Left colon (tissue), 2 donors: ENCODE measurements around the gene IFRD2. TPM values are rescaled to one million over a fixed set of nuclear protein-coding genes. Genes with fewer than 3 reads are reported as not detected.

Experiments used
- ATAC-seq: fragments of 200-7000 bp; cut with Tn5 transposase; one replicate; pipeline ENCODE4 v1.9.1; 2020; ENCODE audit warnings: mild to moderate bottlenecking, moderate library complexity
- DNase-seq, 2 donors: peaks; one replicate each; pipeline ENCODE4 v3.0.0-alpha.2; 2020
- intact Hi-C, 2 donors: fragments of 100-400 bp; cut with DNase I in 1 of 2; cut with micrococcal nuclease in 1 of 2; formaldehyde crosslinking; loops; one replicate each; pipeline versions ENCODE4 v1.11.2 to v1.14.0; 2022; cut with DNase I, micrococcal nuclease
- total RNA-seq, 2 donors: library from RNA; stranded (reverse); fragmentation: NEBNext Ultra II Directional; extraction: Animal tissue kit (Norgen Biotek cat#: 25700); gene quantifications; one replicate each; pipeline ENCODE4 v1.2.1, GENCODE V29; 2021
- donor health status: DM: no; HTN: no; CAD: no.
- donor health status: DM: yes; HTN: yes; CAD: no.

IFRD2 gene
- total RNA-seq, 2 donors from 2014 or later: 48.8 to 68.6 TPM

DNA sequence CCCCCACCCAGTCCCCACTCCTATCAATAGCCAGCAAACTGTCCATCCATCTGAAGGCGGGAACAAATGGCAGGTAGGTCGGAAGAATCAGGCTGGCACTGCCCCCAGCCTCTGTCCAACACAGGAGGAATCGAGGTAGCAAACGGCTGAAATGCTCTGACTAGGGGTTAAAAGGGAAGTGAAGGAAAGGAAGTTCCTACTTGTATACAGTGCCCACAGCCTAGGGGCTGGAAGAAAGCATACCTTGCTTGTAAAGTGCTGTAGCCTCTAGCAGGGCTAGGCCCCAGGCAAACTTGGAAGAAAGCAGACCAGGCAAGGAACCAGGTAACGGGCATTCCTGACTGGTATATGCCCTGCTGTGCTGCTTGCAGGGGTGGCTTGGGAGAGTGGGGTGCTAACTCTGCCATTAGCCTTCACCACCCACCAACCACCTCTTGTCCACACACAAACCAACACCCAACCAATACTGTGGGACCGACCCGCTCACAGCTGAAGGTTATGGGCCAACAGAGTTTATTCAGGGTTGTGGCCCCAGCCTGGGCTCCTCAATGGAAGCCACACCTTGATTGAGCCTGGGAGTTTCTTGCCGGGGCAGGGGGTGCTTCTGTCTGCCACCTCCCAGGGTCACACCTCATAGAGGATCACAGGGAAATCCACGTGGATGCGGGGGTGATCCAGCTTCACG, 33.4 kb upstream of the IFRD2 start:
- ATAC-seq: no peak
- no peak for DNase-seq
- intact Hi-C loops: no loop called here

DNA sequence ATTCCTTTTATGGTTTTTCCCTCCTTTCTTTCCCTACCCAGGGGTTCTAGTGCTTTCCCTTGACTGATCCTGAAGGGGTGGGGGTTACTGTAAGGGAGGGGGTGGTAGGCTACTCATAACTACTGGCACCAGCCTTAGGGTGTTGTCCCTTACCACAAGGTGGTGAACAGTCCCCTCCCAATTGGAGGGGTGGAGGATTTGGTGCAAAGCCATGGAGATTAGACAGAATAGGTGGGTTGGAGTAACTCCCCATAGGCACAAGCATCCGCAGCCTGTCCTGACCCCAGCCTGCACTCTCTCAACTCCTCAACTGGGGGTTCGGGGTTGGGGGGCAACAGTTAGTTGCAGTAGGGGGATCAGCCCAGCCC, 32.9 kb upstream of the IFRD2 start:
- intact Hi-C loops: no loop called here
- ATAC-seq (no peak), DNase-seq (no peak)

DNA sequence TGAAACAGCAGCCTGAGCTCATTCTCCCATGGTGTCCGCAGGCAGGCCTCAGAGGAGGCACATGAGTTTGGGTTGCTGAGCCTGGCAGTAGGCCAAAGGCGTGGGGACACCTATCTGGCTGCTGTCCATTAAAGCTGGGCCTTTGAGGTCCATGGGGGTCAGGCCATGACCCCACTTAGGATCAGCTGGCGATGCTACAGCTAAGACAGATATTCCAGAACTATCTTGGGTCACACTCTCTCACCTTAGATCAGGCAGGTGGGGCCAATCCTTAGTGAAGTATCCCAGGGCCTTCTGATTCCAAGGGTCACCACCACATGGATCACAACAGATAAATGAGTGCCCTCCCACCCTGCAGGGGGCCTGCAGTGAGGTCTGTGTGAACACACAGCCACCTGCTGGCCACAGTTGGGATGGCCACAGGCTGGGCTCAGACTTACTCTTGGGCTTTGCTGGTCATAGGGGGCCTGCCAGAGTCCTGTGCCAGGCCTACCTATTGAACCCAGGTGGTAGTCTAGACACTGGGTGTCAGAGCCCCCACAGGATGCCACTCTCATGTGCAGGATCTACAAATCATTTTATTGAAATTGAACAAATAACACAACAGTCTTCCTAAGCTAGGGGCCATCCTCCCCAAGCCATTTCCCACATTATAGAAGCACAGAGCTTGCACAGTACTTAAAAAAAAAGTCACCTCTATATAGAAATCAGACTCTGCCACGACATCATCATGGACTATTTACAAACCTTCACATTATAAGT, 32.3 kb upstream of the IFRD2 start:
- intact Hi-C loops: no loop called here
- ATAC-seq (no peak), DNase-seq (peak; percentile 39 to 81)

DNA sequence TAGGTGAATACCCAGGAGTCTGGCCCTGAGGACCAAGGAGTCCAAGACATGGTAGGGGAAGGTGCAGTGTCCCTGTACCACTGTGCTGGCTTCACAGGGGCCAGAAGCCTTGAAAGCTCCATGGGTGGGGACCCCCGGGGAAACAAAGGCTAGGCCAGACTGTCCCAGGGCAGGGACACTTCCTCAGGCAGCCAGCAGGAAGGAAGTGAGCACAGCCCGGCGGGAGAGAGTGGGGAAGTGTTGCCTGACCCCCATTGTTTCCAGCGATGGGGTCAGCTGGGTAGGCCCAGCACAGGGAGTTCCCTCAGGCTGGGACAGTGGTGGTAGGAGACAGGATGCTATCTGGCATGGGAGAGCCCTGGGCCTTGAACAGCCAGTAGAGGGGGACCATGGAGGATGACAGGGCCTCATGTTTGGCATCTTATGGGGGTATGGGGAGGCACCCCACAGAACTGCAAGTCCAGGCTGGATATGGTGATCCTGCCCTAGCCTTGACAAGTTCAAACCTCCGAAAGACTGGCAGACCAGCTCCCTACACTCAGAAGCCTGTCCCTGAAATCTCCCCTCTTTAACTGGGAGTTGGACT, 31.5 kb upstream of the IFRD2 start:
- ATAC-seq (no peak), DNase-seq (peak in 1 of 2 donors; percentile 41)
- intact Hi-C loops: no loop called here

DNA sequence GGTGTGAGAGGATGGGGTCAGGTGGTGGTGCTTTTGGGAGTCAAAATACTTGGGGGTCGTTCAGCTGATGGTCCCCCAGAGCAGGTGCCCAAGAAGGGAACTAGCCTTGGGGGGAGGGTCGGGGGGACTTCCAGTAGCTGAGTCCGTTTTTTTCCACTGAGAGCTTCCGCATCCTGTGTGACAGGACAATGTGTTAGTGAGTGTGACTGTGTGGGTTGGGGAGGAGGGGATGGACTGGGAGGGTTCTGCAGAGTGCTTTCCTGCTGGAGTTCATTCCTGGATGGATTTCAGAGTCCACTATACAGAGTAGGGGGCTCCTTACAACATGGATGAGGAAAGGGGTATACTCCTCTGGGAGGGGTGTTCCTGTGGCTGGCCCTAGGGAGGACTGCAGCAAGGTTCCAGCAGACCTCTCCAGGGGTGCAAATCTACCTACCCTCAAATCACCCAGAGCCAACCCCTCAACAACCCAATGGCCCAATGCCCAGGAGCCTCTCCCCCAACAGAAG, 30.9 kb upstream of the IFRD2 start:
- DNase-seq (peak in 1 of 2 donors; percentile 48), ATAC-seq (no peak)
- intact Hi-C loops: no loop called here

DNA sequence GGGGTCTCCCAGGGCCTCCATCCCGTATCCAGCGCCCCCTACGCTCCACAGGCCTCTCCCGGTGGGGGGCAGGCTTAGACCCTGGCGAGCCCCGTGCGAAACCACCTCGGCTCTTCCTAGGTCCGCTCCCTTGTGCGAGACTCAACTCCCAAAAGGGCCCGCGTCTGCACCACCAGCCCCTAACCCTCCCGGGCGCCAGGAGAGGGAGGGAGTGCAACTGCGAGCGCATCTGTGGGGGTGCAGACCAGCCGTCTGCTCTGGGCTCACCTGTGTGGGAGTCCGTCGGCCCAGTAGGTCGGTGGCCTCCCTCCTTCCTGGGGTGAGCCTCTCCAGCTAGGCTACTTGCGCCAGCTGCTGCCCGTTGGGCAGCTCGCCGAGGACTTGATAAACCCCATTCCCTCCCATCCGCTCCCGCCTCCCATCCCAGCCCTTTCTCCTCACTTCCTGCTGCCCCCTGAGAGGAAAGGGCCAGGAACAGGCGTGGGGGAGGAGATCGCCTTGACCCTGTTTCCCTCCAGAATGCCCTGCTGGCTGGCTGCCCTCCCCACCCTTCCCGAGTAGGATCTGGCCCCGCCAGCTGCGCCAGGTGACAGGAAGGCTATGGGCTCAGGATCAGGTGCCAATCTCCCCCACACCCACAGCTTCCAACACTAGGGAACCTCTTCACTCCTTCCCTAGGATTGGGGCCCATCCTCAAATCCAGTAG, 30.3 kb upstream of the IFRD2 start, which contains the start of gene HYAL2:
HYAL2 (minus strand) TSS at position 360 of the 706 bp plus-strand sequence. CDS start 2,256 bp downstream, outside the sequence.
- DNase-seq (peak; percentile 50 to 53), ATAC-seq (no peak)
- intact Hi-C loops: no loop called here

DNA sequence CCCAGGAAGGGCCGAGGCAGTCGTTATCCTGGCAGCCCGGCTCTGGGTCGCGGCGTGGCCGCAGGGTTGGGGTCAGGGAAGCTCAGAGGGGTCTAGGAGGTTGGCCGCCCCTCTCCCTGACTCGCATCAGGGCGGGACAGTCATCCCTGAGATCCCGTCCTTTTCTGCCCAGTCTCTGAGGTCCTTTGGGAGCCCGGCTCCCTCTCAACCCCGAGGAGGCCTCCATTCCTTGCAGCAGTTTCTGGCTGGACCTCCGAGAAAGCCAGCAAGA, 29.8 kb upstream of the IFRD2 start:
- DNase-seq (no peak), ATAC-seq (no peak)
- intact Hi-C loops: no loop called here

DNA sequence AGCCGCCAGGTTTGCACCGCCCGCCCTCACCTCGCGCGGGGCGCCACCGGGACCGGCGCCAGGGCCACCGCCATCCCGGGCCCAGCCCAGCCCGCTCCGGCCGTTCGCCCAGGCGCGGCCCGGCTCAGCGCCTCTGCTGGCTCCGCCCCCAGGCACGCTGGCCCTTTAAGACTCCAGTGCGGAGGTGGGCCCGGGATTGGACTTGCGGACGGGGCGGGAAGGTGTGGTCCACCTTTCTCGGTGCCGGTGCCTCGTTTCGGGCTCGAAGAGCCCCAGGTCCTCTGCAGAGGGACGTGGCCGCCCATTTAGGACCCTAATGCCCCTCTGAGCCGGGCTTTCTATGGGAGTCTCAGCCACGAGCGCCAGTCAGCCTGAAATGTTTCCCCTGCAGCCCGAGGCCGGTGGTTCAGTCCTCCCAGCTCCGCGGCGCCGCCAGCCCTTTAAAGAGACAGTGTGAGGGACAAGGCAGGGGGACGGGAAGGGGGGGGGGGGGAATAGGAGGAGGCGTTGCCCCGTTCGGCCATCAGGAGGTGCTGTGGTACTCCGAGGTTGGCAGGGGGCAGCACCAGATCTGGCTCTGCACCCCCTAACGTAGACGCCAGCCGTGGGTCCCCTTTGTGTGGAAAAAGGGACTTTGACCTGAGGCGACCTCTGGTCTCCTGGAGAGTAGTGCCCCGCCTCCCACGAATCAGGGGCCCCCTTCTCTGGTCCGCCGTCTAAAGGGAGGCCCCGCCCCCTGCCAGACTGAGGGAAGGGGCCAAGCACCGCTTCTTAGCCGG, 29.3 kb upstream of the IFRD2 start:
- DNase-seq (peak; percentile 89 to 93), ATAC-seq (peak; percentile 71)
- intact Hi-C loops: no loop called here

DNA sequence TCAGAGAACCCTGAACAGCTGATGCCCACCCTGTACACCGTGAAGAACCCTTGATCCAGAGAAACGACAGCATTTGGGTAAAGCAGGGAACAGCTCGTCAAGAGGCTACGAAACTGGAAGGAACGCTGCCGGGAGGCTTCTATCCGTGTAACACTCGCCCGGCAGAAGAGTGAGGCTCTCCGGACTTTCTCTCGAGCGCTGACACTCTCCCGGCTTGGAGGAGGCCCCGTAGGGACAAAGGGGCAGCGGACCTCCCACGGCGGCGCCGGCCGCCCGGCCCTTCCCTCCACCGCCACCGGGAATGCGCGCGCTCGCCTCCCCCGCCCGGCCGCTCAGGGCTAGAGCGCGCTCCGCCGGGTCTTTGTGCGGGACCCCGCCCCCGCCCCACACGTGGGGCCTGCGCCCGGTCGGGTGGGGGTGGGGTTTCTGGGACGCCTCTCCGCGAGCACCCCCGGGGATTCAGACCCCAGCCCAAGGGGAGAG, 28.7 kb upstream of the IFRD2 start:
- ATAC-seq (peak; percentile 59), DNase-seq (peak; percentile 76 to 88)
- intact Hi-C loops: no loop called here

DNA sequence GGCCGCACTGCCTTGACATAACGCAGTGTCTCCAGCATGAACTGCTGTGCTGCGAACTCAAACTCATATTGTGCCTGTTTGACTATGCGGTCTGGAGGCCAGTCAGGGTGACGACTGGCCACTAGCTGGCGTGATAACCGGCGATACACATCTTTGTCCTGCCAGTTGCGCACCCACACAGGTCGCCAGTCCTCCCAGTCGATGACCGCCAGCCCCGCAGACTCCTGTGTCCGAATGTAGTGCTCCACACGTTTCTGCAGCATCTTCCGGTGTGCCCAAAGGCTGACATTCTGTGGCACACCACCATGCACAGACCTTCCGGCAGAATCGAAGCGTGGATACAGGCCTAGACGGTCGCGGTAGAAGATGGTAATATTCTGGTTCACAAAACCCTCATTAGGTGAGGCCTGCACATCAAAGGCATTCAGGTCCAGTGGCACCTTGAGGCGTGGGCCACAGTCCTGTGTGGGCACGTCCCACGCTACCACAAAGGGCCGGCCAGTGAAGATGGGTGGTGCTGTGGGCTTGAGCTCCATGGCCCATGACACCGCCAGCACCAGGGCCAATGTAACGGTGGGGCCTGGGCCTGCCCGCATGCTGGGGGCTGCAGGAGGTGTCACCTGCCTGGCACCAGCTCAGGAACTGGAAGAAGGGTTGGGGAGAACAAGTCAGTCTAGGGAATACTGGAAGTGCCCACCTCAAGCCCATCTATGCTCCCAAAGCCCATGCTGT, 27.8 kb upstream of the IFRD2 start:
- intact Hi-C loops: no loop called here
- no peak for ATAC-seq
- peak in 1 of 2 donors; percentile 33 for DNase-seq

DNA sequence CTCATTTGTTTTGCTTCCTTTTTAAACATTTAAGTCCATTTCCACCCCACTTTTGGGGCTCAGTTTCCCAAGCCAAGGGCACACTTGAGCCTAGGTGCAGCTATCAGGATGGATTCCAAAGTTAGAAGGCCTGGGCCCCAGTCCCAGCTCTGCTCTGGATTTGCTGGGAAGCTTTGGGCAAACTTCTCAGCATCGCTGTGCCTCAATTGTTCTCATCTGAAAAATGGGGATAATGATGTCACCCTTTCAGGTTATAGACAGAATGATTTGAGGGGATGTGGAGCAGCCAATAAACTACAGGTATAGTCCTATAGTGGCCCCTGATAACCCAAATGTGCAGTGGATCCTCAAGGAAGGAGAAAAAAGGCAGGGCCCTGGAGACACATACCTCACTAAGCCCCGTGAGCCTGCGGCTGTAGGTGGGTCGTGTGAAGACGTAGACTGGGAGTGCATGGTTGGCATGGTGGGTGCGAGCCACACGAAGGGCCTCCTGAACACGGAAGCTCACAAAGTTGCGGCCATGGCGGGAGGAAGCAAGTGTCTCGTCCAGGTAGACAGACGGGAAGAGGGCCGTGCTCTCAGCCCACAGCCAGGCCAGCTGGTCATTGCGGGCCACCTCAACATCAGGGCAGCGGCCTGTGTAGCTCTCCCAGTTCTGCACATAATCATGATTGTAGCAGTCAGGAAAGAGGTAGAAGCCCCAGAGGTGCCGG, 27.1 kb upstream of the IFRD2 start:
- ATAC-seq: no peak
- intact Hi-C loops: no loop called here
- DNase-seq: peak in 1 of 2 donors; percentile 36

DNA sequence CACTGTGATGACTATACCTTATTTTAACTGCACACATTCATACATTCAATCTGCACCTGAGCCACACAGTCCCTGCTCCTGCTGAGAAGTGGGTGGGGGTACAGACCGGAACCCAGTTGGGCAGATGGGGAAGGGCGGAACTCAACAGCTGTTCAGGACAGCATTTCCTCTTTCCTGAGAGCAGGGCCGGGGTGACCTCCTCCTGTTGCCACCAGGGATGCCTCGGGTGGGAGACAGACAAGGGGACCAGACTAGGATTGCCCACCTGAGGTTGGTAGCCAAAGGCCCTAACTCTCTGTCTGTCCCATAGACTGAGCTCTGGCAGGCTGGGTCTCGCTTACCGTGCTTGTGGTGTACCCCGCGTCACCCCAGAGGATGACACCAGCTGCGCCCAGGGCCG, 26.4 kb upstream of the IFRD2 start:
- DNase-seq: peak in 1 of 2 donors; percentile 47
- ATAC-seq: no peak
- intact Hi-C loops: no loop called here

DNA sequence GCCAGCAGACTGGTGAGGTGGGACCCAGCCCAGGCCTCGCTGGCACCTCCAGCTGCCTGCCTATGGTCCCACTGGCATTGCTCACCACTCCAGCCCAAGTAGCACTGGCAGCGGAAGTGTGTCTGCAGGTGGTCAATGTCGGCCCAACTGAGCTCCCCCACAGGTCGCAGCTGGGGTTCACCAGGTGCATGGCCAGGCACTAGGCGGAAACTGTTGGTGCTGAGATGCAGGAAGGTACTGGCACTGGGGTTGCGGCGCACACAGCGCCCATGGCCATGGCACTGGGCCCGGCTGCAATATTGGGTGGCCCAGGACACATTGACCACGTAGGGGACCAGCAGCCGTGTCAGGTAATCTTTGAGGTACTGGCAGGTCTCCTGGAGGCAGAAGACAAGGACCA, 25.9 kb upstream of the IFRD2 start:
- DNase-seq: peak in 1 of 2 donors; percentile 26
- ATAC-seq: no peak
- intact Hi-C loops: no loop called here

DNA sequence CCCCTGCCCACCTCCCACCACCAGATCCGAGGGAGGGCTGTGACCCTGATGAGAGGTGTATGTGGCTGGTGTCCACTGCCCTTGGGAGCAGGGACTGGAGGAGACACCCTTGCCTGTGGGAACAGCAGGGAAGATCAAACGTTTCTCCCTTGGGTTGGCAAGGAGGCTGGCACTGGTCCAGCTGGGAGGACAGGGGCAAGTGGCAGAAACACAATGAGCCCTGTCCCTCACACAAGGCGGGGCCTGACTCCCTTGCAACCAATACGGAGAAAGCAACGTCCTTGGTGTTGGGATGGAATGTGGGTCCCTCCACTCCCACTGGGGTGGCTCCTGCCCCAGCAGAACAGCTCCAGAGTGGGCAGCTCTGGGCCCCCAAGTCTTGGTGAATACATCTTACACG, 25.1 kb upstream of the IFRD2 start:
- intact Hi-C loops: no loop called here
- DNase-seq (peak; percentile 81 to 83), ATAC-seq (peak; percentile 20)

DNA sequence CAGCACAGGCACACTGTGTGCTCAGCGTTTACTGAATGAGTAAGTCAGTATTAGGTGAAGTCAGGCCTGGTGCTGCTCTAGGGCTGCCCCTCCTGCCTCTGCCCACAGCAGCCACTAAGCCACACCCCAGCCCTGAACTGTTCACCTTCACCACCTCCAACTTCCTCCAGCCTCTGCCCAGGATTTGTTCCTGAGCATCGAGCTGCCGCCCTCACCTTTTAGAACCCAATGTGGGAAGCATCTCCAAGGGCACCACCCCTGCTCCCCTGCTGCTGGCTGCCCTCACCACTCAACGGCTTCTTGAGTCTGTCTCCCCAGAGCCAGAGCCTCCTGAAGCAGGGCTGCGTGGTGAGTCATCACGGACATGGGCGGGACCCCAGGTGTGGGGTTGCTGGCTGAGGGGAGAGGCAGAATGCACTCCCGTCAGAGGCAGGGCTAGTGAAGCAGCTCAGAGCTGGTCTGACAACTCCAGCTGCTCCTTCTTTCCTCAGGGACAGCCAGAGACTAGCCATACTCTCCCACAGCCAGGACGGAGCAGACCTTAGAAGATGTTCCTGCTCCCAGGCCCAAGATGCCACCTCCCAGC, 24.5 kb upstream of the IFRD2 start:
- DNase-seq (peak; percentile 87 to 93), ATAC-seq (peak; percentile 70)
- intact Hi-C loops: no loop called here

DNA sequence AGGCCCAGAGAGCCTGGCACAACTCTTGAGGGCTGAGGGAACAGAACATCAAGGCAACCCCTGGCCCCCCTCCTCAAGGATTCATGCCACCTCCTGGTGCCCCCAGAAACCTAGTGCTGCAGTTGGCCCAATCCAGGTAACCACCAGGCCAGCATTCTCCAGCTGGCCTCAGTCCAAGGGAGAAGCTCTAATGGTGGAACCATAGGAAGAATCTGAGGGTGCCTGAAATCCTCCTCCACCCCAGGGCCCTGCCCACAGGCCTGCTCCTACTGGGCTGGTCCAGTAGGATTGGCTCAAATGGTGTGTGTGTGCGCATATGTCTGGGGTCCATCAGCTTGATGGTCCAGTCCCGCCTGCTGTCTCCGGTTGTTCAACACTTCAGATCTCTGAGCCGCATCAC, 22.6 kb upstream of the IFRD2 start:
- DNase-seq (peak in 1 of 2 donors; percentile 26), ATAC-seq (no peak)
- intact Hi-C loops: no loop called here

DNA sequence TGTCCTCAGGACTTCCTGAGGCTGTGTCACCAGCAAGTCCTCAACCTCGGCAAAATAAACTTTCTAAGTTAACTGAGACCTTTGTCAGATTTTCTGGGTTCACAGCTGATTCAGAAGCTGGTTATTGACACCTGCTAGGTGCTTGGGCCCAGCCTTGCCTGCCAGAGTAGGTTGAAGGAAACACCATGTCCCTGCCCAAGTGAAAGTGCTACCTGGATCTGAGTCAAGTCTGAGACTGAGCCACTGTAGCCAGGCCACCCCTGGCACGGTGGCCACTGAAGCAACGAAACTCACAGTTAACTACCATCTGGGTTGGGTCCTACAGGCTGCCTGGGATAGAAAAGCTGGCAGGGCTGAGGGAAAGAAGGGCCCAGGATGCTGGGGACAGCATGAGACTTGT, 22.1 kb upstream of the IFRD2 start:
- ATAC-seq: no peak
- no peak for DNase-seq
- intact Hi-C loops: no loop called here
